GM23338 (cell line): ENCODE measurements around the gene FARS2. TPM values are rescaled to one million over a fixed set of nuclear protein-coding genes. Genes with fewer than 3 reads are reported as not detected.

Source experiments
- ATAC-seq: fragments of 200-7000 bp; cut with Tn5 transposase; 3 replicates; pipeline ENCODE4 v1.9.1; 2020
- DNase-seq: peaks from one replicate; pipeline ENCODE4 v3.0.0-alpha.2; 2015; ENCODE audit warnings: low spot score
- H2AFZ ChIP-seq: fragments of 200-600 bp; sonication (generic); 2 replicates; pipeline ENCODE4 v1.8.0; 2016; ENCODE audit warnings: antibody characterized with exemption, mild to moderate bottlenecking, moderate library complexity
- H3F3A ChIP-seq: fragments of 200-600 bp; sonication (generic); replicated peaks from 2 replicates; pipeline ENCODE4 v1.8.0; 2017; ENCODE audit warnings: antibody characterized with exemption, mixed run types, low read depth
- H3K27ac ChIP-seq: fragments of 200-600 bp; sonication (generic); 2 replicates; pipeline ENCODE4 v1.6.1; 2016; ENCODE audit warnings: low read depth
- H3K27me3 ChIP-seq: fragments of 200-600 bp; sonication (generic); 2 replicates; pipeline ENCODE4 v1.8.0; 2016; ENCODE audit warnings: mild to moderate bottlenecking, mixed run types, moderate library complexity; ENCODE audit not compliant: insufficient read depth
- H3K36me3 ChIP-seq: fragments of 200-600 bp; sonication (generic); 2 replicates; pipeline ENCODE4 v1.8.0; 2016; ENCODE audit warnings: mild to moderate bottlenecking; ENCODE audit not compliant: insufficient read depth
- H3K4me1 ChIP-seq: fragments of 200-600 bp; sonication (generic); 2 replicates; pipeline ENCODE4 v1.8.0; 2016; ENCODE audit warnings: mild to moderate bottlenecking, moderate library complexity; ENCODE audit not compliant: insufficient read depth
- H3K4me2 ChIP-seq: fragments of 200-600 bp; sonication (generic); 2 replicates; pipeline ENCODE4 v1.7.1; 2017; ENCODE audit warnings: mixed run types
- H3K4me3 ChIP-seq: fragments of 200-600 bp; sonication (generic); 2 replicates; pipeline ENCODE4 v1.6.1; 2016; ENCODE audit warnings: mixed run types
- H3K79me2 ChIP-seq: fragments of 200-600 bp; sonication (generic); replicated peaks from 2 replicates; pipeline ENCODE4 v1.8.0; 2017; ENCODE audit warnings: mild to moderate bottlenecking; ENCODE audit not compliant: insufficient read depth
- H3K9me2 ChIP-seq: fragments of 200-600 bp; sonication (generic); 2 replicates; pipeline ENCODE4 v1.8.0; 2017; ENCODE audit not compliant: insufficient read depth
- H4K20me1 ChIP-seq: fragments of 200-600 bp; sonication (generic); replicated peaks from 2 replicates; pipeline ENCODE4 v1.8.0; 2017; ENCODE audit warnings: mild to moderate bottlenecking; ENCODE audit not compliant: insufficient read depth
- H3K27ac Mint-ChIP-seq: 2 replicates; pipeline ENCODE4 v1.8.0; 2020; ENCODE audit warnings: inconsistent platforms, mild to moderate bottlenecking, moderate library complexity, mixed read lengths
- H3K27me3 Mint-ChIP-seq: 3 replicates; pipeline ENCODE4 v1.8.0; 2022; ENCODE audit warnings: low read depth, mild to moderate bottlenecking, moderate library complexity, mixed read lengths, inconsistent platforms; ENCODE audit not compliant: insufficient read depth, poor library complexity
- H3K36me3 Mint-ChIP-seq: 3 replicates; pipeline ENCODE4 v1.8.0; 2021; ENCODE audit warnings: low read depth, mild to moderate bottlenecking, inconsistent platforms, moderate library complexity, mixed read lengths
- H3K4me1 Mint-ChIP-seq: 3 replicates; pipeline ENCODE4 v1.8.0; 2020; ENCODE audit warnings: mild to moderate bottlenecking, inconsistent platforms, mixed read lengths
- H3K4me3 Mint-ChIP-seq: 3 replicates; pipeline ENCODE4 v1.8.0; 2021; ENCODE audit warnings: moderate library complexity, mild to moderate bottlenecking, inconsistent platforms, mixed read lengths
- H3K9me3 Mint-ChIP-seq: 3 replicates; pipeline ENCODE4 v1.8.0; 2020; ENCODE audit warnings: moderate library complexity, mild to moderate bottlenecking, inconsistent platforms, mixed read lengths
- EZH2 ChIP-seq: fragments of 200-600 bp; sonication (generic); IDR thresholded peaks from one replicate; pipeline ENCODE4 v1.8.0; 2017; ENCODE audit warnings: antibody characterized with exemption, mild to moderate bottlenecking, low read depth; ENCODE audit not compliant: unreplicated experiment
- POLR2AphosphoS5 ChIP-seq: IDR thresholded peaks from 2 replicates; pipeline ENCODE4 v1.6.1; 2016; ENCODE audit warnings: antibody characterized with exemption, low read depth
- STAT1 ChIP-seq: IDR thresholded peaks from one replicate; pipeline ENCODE4 v1.6.1; 2016; ENCODE audit warnings: antibody characterized with exemption; ENCODE audit not compliant: unreplicated experiment
- ZNF114 ChIP-seq: fragments of 250-450 bp; sonication (Bioruptor Pico); IDR thresholded peaks from 2 replicates; pipeline ENCODE4 v1.5.0; 2020; ENCODE audit warnings: mild to moderate bottlenecking, moderate library complexity
- polyA plus RNA-seq: library from polyadenylated mRNA; unstranded; fragments of >200 nt; fragmentation: Nextera tagmentation; extraction: Ambion mirVana; gene quantifications from 2 replicates; pipeline ENCODE4 v1.2.1, GENCODE V29; 2016
- total RNA-seq: library from RNA; depleted of rRNA; stranded (reverse); fragments of >200 nt; shearing (Covaris generic); gene quantifications from 2 replicates; pipeline ENCODE4 v1.2.3, GENCODE V29; 2014
- TF ChIP-seq, protein P1 (sequence below): fragments of 250-450 bp; sonication (Bioruptor Pico); IDR thresholded peaks from 2 replicates; pipeline ENCODE4 v1.5.0; 2020; ENCODE audit warnings: mild to moderate bottlenecking, moderate library complexity
- TF ChIP-seq, protein P2 (sequence below), 2 experiments: fragments of 200-600 bp in 1 of 2; sonication (generic) in 1 of 2; conservative IDR thresholded peaks; 2 replicates each; pipeline versions ENCODE4 v1.5.1 to v1.6.1; 2016 to 2017; ENCODE audit warnings: antibody characterized with exemption in 2 of 2, low read depth in 2 of 2, mild to moderate bottlenecking in 2 of 2, moderate library complexity in 1 of 2

The FARS2 gene
- total and polyA plus RNA-seq, 2 experiments from 2014 or later: 7.6 to 19.0 TPM

DNA sequence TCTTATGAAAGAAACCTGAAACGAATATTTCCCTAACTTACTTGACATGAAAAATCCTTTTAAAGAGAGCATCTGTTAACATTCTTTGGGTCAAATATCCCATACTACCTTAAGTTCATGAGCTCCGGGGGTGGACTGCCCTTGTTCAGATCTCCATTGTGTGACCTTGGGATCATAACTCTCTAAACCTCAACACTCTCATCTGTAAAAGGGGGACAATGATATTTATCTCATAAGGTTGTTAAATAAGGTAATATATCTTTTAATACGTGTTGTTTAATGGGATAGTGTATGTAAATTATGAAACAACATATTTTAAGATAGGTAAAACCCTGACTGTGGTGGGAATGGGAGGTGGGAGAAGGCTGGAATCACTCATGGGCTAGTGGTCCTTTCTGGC, 326.3 kb downstream of the FARS2 start (continued):
- TF ChIP-seq, protein P1, sequence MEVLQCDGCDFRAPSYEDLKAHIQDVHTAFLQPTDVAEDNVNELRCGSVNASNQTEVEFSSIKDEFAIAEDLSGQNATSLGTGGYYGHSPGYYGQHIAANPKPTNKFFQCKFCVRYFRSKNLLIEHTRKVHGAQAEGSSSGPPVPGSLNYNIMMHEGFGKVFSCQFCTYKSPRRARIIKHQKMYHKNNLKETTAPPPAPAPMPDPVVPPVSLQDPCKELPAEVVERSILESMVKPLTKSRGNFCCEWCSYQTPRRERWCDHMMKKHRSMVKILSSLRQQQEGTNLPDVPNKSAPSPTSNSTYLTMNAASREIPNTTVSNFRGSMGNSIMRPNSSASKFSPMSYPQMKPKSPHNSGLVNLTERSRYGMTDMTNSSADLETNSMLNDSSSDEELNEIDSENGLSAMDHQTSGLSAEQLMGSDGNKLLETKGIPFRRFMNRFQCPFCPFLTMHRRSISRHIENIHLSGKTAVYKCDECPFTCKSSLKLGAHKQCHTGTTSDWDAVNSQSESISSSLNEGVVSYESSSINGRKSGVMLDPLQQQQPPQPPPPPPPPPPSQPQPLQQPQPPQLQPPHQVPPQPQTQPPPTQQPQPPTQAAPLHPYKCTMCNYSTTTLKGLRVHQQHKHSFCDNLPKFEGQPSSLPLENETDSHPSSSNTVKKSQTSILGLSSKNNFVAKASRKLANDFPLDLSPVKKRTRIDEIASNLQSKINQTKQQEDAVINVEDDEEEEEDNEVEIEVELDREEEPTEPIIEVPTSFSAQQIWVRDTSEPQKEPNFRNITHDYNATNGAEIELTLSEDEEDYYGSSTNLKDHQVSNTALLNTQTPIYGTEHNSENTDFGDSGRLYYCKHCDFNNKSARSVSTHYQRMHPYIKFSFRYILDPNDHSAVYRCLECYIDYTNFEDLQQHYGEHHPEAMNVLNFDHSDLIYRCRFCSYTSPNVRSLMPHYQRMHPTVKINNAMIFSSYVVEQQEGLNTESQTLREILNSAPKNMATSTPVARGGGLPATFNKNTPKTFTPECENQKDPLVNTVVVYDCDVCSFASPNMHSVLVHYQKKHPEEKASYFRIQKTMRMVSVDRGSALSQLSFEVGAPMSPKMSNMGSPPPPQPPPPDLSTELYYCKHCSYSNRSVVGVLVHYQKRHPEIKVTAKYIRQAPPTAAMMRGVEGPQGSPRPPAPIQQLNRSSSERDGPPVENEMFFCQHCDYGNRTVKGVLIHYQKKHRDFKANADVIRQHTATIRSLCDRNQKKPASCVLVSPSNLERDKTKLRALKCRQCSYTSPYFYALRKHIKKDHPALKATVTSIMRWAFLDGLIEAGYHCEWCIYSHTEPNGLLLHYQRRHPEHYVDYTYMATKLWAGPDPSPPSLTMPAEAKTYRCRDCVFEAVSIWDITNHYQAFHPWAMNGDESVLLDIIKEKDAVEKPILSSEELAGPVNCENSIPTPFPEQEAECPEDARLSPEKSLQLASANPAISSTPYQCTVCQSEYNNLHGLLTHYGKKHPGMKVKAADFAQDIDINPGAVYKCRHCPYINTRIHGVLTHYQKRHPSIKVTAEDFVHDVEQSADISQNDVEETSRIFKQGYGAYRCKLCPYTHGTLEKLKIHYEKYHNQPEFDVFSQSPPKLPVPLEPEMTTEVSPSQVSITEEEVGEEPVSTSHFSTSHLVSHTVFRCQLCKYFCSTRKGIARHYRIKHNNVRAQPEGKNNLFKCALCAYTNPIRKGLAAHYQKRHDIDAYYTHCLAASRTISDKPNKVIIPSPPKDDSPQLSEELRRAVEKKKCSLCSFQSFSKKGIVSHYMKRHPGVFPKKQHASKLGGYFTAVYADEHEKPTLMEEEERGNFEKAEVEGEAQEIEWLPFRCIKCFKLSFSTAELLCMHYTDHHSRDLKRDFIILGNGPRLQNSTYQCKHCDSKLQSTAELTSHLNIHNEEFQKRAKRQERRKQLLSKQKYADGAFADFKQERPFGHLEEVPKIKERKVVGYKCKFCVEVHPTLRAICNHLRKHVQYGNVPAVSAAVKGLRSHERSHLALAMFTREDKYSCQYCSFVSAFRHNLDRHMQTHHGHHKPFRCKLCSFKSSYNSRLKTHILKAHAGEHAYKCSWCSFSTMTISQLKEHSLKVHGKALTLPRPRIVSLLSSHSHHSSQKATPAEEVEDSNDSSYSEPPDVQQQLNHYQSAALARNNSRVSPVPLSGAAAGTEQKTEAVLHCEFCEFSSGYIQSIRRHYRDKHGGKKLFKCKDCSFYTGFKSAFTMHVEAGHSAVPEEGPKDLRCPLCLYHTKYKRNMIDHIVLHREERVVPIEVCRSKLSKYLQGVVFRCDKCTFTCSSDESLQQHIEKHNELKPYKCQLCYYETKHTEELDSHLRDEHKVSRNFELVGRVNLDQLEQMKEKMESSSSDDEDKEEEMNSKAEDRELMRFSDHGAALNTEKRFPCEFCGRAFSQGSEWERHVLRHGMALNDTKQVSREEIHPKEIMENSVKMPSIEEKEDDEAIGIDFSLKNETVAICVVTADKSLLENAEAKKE (CRISPR knock-in tag): no peak
- no peak for TF ChIP-seq ZNF114 (CRISPR knock-in tag)
- TF ChIP-seq STAT1: no peak

DNA sequence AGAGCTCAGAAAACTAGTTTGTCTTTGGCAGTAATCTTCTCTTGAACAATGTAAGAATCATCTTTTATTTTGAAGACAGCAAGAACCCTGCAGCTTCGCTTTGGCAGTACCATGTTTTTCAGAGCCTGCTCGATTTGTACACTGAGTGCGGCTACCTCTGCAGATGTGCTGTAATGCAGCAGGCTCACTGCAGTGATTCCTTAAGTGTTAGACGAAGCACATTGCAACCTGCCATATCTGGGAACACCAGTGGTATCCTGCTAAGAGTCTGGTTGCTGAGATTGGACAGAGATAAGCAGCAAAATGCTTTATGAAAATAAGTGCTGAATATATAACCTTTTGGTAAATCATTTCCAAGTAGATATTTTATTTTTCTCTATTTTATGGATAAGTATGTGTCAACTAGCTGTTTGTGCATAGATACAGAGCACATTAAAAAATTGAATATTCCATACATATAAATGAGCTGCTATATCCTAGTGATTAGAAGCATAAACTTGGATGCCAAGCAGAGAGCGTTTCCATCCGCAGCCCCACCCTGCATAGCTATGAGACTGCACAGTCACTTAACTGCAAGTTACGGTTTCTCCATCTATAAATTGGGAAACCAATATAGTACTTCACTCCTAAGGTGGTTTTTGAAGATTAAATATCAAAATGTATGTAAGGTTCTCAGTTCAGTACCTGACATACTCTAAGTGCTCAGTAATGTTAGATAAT, 328.3 kb downstream of the FARS2 start:
- no peak overlapping the region for H2AFZ ChIP-seq
- no peaks in the 10 kb centered on the region for H3F3A ChIP-seq
- H3K4me1 Mint-ChIP-seq: peaks cover 4% of the 10 kb centered on the region; the same call in 1 of the 3 replicates
- no peak overlapping the region for H3K27ac ChIP-seq
- H3K79me2 ChIP-seq: no peaks in the 10 kb centered on the region
- H3K36me3 Mint-ChIP-seq: peaks cover 9% of the 10 kb centered on the region; the same call in 2 of the 3 replicates
- no peaks in the 10 kb centered on the region for H4K20me1 ChIP-seq
- no peaks in the 10 kb centered on the region for H3K9me2 ChIP-seq
- no peak overlapping the region for H3K4me3 Mint-ChIP-seq
- H3K4me2 ChIP-seq: no peak overlapping the region
- H3K27ac Mint-ChIP-seq: no peak overlapping the region
- no peaks in the 10 kb centered on the region for H3K4me1 ChIP-seq
- H3K9me3 Mint-ChIP-seq: peaks cover 10% of the 10 kb centered on the region; the same call in 2 of the 3 replicates
- 0 out of 2 replicates have a peak, but pooled peaks cover 2% of the 10 kb centered on the region for H3K36me3 ChIP-seq
- DNase-seq (no peak), ATAC-seq (no peak)
- H3K27me3 Mint-ChIP-seq: no peaks in the 10 kb centered on the region
- H3K27me3 ChIP-seq: no peaks in the 10 kb centered on the region
- H3K4me3 ChIP-seq: no peak overlapping the region
- TF ChIP-seq, protein P1 (CRISPR knock-in tag): no peak
- no peak for TF ChIP-seq EZH2
- TF ChIP-seq, protein P2, sequence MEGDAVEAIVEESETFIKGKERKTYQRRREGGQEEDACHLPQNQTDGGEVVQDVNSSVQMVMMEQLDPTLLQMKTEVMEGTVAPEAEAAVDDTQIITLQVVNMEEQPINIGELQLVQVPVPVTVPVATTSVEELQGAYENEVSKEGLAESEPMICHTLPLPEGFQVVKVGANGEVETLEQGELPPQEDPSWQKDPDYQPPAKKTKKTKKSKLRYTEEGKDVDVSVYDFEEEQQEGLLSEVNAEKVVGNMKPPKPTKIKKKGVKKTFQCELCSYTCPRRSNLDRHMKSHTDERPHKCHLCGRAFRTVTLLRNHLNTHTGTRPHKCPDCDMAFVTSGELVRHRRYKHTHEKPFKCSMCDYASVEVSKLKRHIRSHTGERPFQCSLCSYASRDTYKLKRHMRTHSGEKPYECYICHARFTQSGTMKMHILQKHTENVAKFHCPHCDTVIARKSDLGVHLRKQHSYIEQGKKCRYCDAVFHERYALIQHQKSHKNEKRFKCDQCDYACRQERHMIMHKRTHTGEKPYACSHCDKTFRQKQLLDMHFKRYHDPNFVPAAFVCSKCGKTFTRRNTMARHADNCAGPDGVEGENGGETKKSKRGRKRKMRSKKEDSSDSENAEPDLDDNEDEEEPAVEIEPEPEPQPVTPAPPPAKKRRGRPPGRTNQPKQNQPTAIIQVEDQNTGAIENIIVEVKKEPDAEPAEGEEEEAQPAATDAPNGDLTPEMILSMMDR (conservative IDR thresholded peaks at IDR 0.05; ENCODE audit: low read depth in 2 of 2): no peak
- no peak for TF ChIP-seq STAT1
- TF ChIP-seq POLR2AphosphoS5: no peak
